ENCODE data around the gene XDH. TPM values are rescaled to one million over a fixed set of nuclear protein-coding genes. Genes with fewer than 3 reads are reported as not detected.

The XDH gene
- total RNA-seq, 1 experiment from 2014 or later = 7.7 TPM

- POLR2A ChIA-PET (ENCODE audit: unreplicated experiment) = no interaction called here
- no peaks in the 10 kb centered on the region for H3K9me2 ChIP-seq (ENCODE audit: insufficient read depth)
- peaks cover 27% of the 10 kb centered on the region for H3K4me1 ChIP-seq (replicated peaks; ENCODE audit: insufficient read depth)
- no peak overlapping the region for H3K27ac ChIP-seq
- CTCF ChIA-PET = no interaction called here
- BruUV-seq (replicated peaks) = no TSS peak
- no peak overlapping the region for H2AFZ ChIP-seq
- H3K4me3 ChIP-seq = no peak overlapping the region
- no peak overlapping the region for H3K4me2 ChIP-seq
- no peaks in the 10 kb centered on the region for H3K27me3 ChIP-seq (ENCODE audit: insufficient read depth, low read depth)
- DNase-seq = no peak
- peaks cover 15% of the 10 kb centered on the region; the same call in 1 of the 2 replicates for H3K9me3 ChIP-seq (ENCODE audit: insufficient read depth, low read depth)
- no peaks in the 10 kb centered on the region for H3K36me3 ChIP-seq (ENCODE audit: low read depth)
- H3K79me2 ChIP-seq (ENCODE audit: low read depth) = no peaks in the 10 kb centered on the region
- H4K20me1 ChIP-seq (ENCODE audit: insufficient read depth) = no peaks in the 10 kb centered on the region
- TF ChIP-seq CTCF (conservative IDR thresholded peaks at IDR 0.05) (no peak), EZH2 (IDR thresholded peaks at IDR 0.05; ENCODE audit: low read depth) (no peak)
- peaks cover 23% of the 10 kb centered on the region for H3F3A ChIP-seq (ENCODE audit: insufficient read depth, low read depth)
- intact Hi-C loops (cut with micrococcal nuclease; ENCODE audit: unreplicated experiment) = loop anchor here (5.0 to 10.0 kb wide), 3 partner anchors 89 to 719 kb away; no protein-coding TSS in a partner anchor
Measured at GRCh38 chr2:31433541-31433940, 19.0 kb upstream of the XDH start.

GRCh38 chr2:31430439-31431165 lies 16.1 kb upstream of the XDH start:
- Histone ChIP-seq H3K9me2 (ENCODE audit: insufficient read depth) (no peaks in the 10 kb centered on the region), H3K9me3 (ENCODE audit: insufficient read depth, low read depth) (peaks cover 15% of the 10 kb centered on the region; the same call in 1 of the 2 replicates), H3K27ac (peak overlapping the region; percentile 72), H3K36me3 (ENCODE audit: low read depth) (no peaks in the 10 kb centered on the region), H4K20me1 (ENCODE audit: insufficient read depth) (no peaks in the 10 kb centered on the region), H3K4me2 (peak overlapping the region; percentile 63), H2AFZ (no peak overlapping the region), H3K4me3 (0 out of 2 replicates have a peak overlapping the region, but pooled peaks have one; percentile 4), H3F3A (ENCODE audit: insufficient read depth, low read depth) (peaks cover 24% of the 10 kb centered on the region), H3K4me1 (replicated peaks; ENCODE audit: insufficient read depth) (peaks cover 30% of the 10 kb centered on the region), H3K79me2 (ENCODE audit: low read depth) (no peaks in the 10 kb centered on the region), H3K27me3 (ENCODE audit: insufficient read depth, low read depth) (no peaks in the 10 kb centered on the region)
- BruUV-seq (replicated peaks) = no TSS peak
- ChIA-PET POLR2A (ENCODE audit: unreplicated experiment) (no interaction called here), CTCF (interaction anchor here (0.6 to 0.8 kb wide), 2 partner anchors 38 to 1286 kb away, joined by 3 to 4 read pairs; no protein-coding TSS in a partner anchor)
- no peak for TF ChIP-seq EZH2 (IDR thresholded peaks at IDR 0.05; ENCODE audit: low read depth)
- TF ChIP-seq CTCF (conservative IDR thresholded peaks at IDR 0.05) = no peak
- intact Hi-C loops (cut with micrococcal nuclease; ENCODE audit: unreplicated experiment) = loop anchor here (1.0 to 10.0 kb wide), 7 partner anchors 16 to 716 kb away; partner anchors contain the start of gene XDH
- DNase-seq = no peak

- peak; percentile 73 to 86 for DNase-seq
- Histone ChIP-seq H3K4me3 (0 out of 2 replicates have a peak overlapping the region, but pooled peaks have one; percentile 4), H3F3A (ENCODE audit: insufficient read depth, low read depth) (peaks cover 24% of the 10 kb centered on the region), H3K27ac (peak overlapping the region; percentile 72), H3K4me2 (peak overlapping the region; percentile 63), H2AFZ (no peak overlapping the region), H3K9me3 (ENCODE audit: insufficient read depth, low read depth) (peaks cover 15% of the 10 kb centered on the region; the same call in 1 of the 2 replicates), H3K9me2 (ENCODE audit: insufficient read depth) (no peaks in the 10 kb centered on the region), H3K4me1 (replicated peaks; ENCODE audit: insufficient read depth) (peaks cover 30% of the 10 kb centered on the region), H3K27me3 (ENCODE audit: insufficient read depth, low read depth) (no peaks in the 10 kb centered on the region), H3K79me2 (ENCODE audit: low read depth) (no peaks in the 10 kb centered on the region), H3K36me3 (ENCODE audit: low read depth) (no peaks in the 10 kb centered on the region), H4K20me1 (ENCODE audit: insufficient read depth) (no peaks in the 10 kb centered on the region)
- intact Hi-C loops (cut with micrococcal nuclease; ENCODE audit: unreplicated experiment) = loop anchor here (1.0 to 10.0 kb wide), 7 partner anchors 15 to 715 kb away; partner anchors contain the start of gene XDH
- no TSS peak for BruUV-seq (replicated peaks)
- ChIA-PET CTCF (interaction anchor here (1.2 kb wide), 1 partner anchor 718 kb away, joined by 3 read pairs; no protein-coding TSS in a partner anchor), POLR2A (ENCODE audit: unreplicated experiment) (no interaction called here)
- TF ChIP-seq EZH2 (IDR thresholded peaks at IDR 0.05; ENCODE audit: low read depth) (no peak), CTCF (conservative IDR thresholded peaks at IDR 0.05) (no peak)
Measured at GRCh38 chr2:31429759-31430438, 15.4 kb upstream of the XDH start.
